ENCODE measurements around the gene ZXDC.

The ZXDC gene

GRCh38 chr3:126459111-126459762 lies 16.5 kb downstream of the ZXDC start:
- DNase-seq (ENCODE audit: extremely low read depth in 1 of 2, low read depth in 1 of 2) = no peak

GRCh38 chr3:126456766-126457388 lies 18.8 kb downstream of the ZXDC start:
- no peak for DNase-seq (ENCODE audit: extremely low read depth in 1 of 2, low read depth in 1 of 2)

- DNase-seq (ENCODE audit: extremely low read depth in 1 of 2, low read depth in 1 of 2) = no peak
These were observed 19.5 kb downstream of the ZXDC start for GRCh38 chr3:126456211-126456610.

- DNase-seq (ENCODE audit: extremely low read depth in 1 of 2, low read depth in 1 of 2) = no peak
These were observed 21.1 kb downstream of the ZXDC start for GRCh38 chr3:126454437-126455198.

- DNase-seq (ENCODE audit: extremely low read depth in 1 of 2, low read depth in 1 of 2) = no peak
These were observed 21.7 kb downstream of the ZXDC start for GRCh38 chr3:126454025-126454424.

- no peak for DNase-seq (ENCODE audit: extremely low read depth in 1 of 2, low read depth in 1 of 2)
These were observed 23.5 kb downstream of the ZXDC start for GRCh38 chr3:126452213-126452612.

GRCh38 chr3:126451511-126451910 lies 24.2 kb downstream of the ZXDC start:
- no peak for DNase-seq (ENCODE audit: extremely low read depth in 1 of 2, low read depth in 1 of 2)

- no peak for DNase-seq (ENCODE audit: extremely low read depth in 1 of 2, low read depth in 1 of 2)
These were observed 24.9 kb downstream of the ZXDC start for GRCh38 chr3:126450744-126451143.

GRCh38 chr3:126450219-126450618 lies 25.5 kb downstream of the ZXDC start:
- DNase-seq (ENCODE audit: extremely low read depth in 1 of 2, low read depth in 1 of 2) = no peak

GRCh38 chr3:126449621-126450051 lies 26.1 kb downstream of the ZXDC start:
- no peak for DNase-seq (ENCODE audit: extremely low read depth in 1 of 2, low read depth in 1 of 2)

GRCh38 chr3:126448893-126449180 lies 26.9 kb downstream of the ZXDC start:
- no peak for DNase-seq (ENCODE audit: extremely low read depth in 1 of 2, low read depth in 1 of 2)

GRCh38 chr3:126448136-126448892 lies 27.4 kb downstream of the ZXDC start:
- no peak for DNase-seq (ENCODE audit: extremely low read depth in 1 of 2, low read depth in 1 of 2)

GRCh38 chr3:126447456-126448106 lies 28.1 kb downstream of the ZXDC start:
- no peak for DNase-seq (ENCODE audit: extremely low read depth in 1 of 2, low read depth in 1 of 2)

GRCh38 chr3:126446791-126447190 lies 28.9 kb downstream of the ZXDC start:
- DNase-seq (ENCODE audit: extremely low read depth in 1 of 2, low read depth in 1 of 2) = no peak

- DNase-seq (ENCODE audit: extremely low read depth in 1 of 2, low read depth in 1 of 2) = no peak
These were observed 29.4 kb downstream of the ZXDC start for GRCh38 chr3:126446301-126446700.

- no peak for DNase-seq (ENCODE audit: extremely low read depth in 1 of 2, low read depth in 1 of 2)
These were observed 30.2 kb downstream of the ZXDC start for GRCh38 chr3:126445506-126445905.

- no peak for DNase-seq (ENCODE audit: extremely low read depth in 1 of 2, low read depth in 1 of 2)
These were observed 32.8 kb downstream of the ZXDC start for GRCh38 chr3:126442856-126443242.

GRCh38 chr3:126442094-126442855 lies 33.4 kb downstream of the ZXDC start:
- DNase-seq (ENCODE audit: extremely low read depth in 1 of 2, low read depth in 1 of 2) = no peak

- no peak for DNase-seq (ENCODE audit: extremely low read depth in 1 of 2, low read depth in 1 of 2)
These were observed 34.3 kb downstream of the ZXDC start for GRCh38 chr3:126441256-126441880.

- DNase-seq (ENCODE audit: extremely low read depth in 1 of 2, low read depth in 1 of 2) = no peak
These were observed 35.0 kb downstream of the ZXDC start for GRCh38 chr3:126440709-126440995.

Measured in stimulated activated CD8-positive, alpha-beta memory T cell treated with anti-CD3 and anti-CD28 coated beads, Interleukin-7, amount 100 ng/mL, for 48 hours (primary cell).